ENCODE measurements around the gene LEKR1. TPM values are rescaled to one million over a fixed set of nuclear protein-coding genes. Genes with fewer than 3 reads are reported as not detected.
A peak's percentile ranks its signal among the peaks of the same experiment; 100 is the strongest.

LEKR1 gene
- total RNA-seq, 4 donors from 2014 or later = 0.30 to 3.7 (median 2.7) TPM

- Histone ChIP-seq H3K27me3 (no peaks in the 10 kb centered on the region), H3K4me3 (no peak overlapping the region), H3K36me3 (no peaks in the 10 kb centered on the region), H3K4me1 (peaks cover 0 to 8% (median 4%) of the 10 kb centered on the region in 4 donors), H3K27ac (peak overlapping the region in 2 of 4 donors; percentile 29 to 36), H3K9me3 (no peaks in the 10 kb centered on the region)
- DNase-seq (ENCODE audit: low spot score in 2 of 2) = peak in 1 of 2 donors; percentile 54
- WGBS, 2 donors = 68 to 79% methylated on average over 7 of the region's 7 CpGs
- TF ChIP-seq POLR2A (IDR thresholded peaks at IDR 0.05) (no peak), EP300 (IDR thresholded peaks at IDR 0.05) (peak in 1 of 2 donors; percentile 53)
Observed at GRCh38 chr3:157064402-157064801, 238.2 kb downstream of the LEKR1 start.

- Histone ChIP-seq H3K4me3 (no peak overlapping the region), H3K27me3 (no peaks in the 10 kb centered on the region), H3K9me3 (no peaks in the 10 kb centered on the region), H3K4me1 (peaks cover 0 to 12% (median 4%) of the 10 kb centered on the region in 4 donors), H3K27ac (no peak overlapping the region), H3K36me3 (no peaks in the 10 kb centered on the region)
- no peak for TF ChIP-seq CTCF (IDR thresholded peaks at IDR 0.05)
- TF ChIP-seq EP300 (IDR thresholded peaks at IDR 0.05) = no peak
- TF ChIP-seq POLR2A (IDR thresholded peaks at IDR 0.05) = no peak
- WGBS, 2 donors = 60 to 72% methylated on average over 5 of the region's 5 CpGs
- DNase-seq (ENCODE audit: low spot score in 2 of 2) = no peak
Observed at GRCh38 chr3:157065201-157065600, 239.0 kb downstream of the LEKR1 start.

- no peaks in the 10 kb centered on the region for H3K9me3 ChIP-seq
- peaks cover 0 to 19% (median 4%) of the 10 kb centered on the region in 4 donors for H3K4me1 ChIP-seq
- H3K27ac ChIP-seq = peak overlapping the region in 3 of 4 donors; percentile 22 to 68 (median 30)
- H3K4me3 ChIP-seq = no peak overlapping the region
- no peak for DNase-seq (ENCODE audit: low spot score in 2 of 2)
- no peaks in the 10 kb centered on the region for H3K36me3 ChIP-seq
- 61 to 69% methylated on average over 11 of the region's 11 CpGs for WGBS, 2 donors
- TF ChIP-seq EP300 (IDR thresholded peaks at IDR 0.05) = no peak
- no peak for TF ChIP-seq POLR2A (IDR thresholded peaks at IDR 0.05)
- no peak for TF ChIP-seq CTCF (IDR thresholded peaks at IDR 0.05)
- H3K27me3 ChIP-seq = no peaks in the 10 kb centered on the region
Observed at GRCh38 chr3:157066335-157067098, 240.4 kb downstream of the LEKR1 start.

GRCh38 chr3:157067114-157067513 lies 241.0 kb downstream of the LEKR1 start:
- Histone ChIP-seq H3K27ac (peak overlapping the region in 3 of 4 donors; percentile 15 to 68 (median 30)), H3K27me3 (no peaks in the 10 kb centered on the region), H3K9me3 (no peaks in the 10 kb centered on the region), H3K4me3 (no peak overlapping the region), H3K36me3 (no peaks in the 10 kb centered on the region), H3K4me1 (peaks cover 0 to 19% (median 4%) of the 10 kb centered on the region in 4 donors)
- WGBS, 2 donors = 74 to 85% methylated on average over 3 of the region's 3 CpGs
- no peak for DNase-seq (ENCODE audit: low spot score in 2 of 2)
- TF ChIP-seq CTCF (IDR thresholded peaks at IDR 0.05) = no peak
- TF ChIP-seq EP300 (IDR thresholded peaks at IDR 0.05) = no peak
- TF ChIP-seq POLR2A (IDR thresholded peaks at IDR 0.05) = no peak

GRCh38 chr3:157069406-157069805 lies 243.3 kb downstream of the LEKR1 start:
- Histone ChIP-seq H3K4me1 (peaks cover 0 to 14% (median 4%) of the 10 kb centered on the region in 4 donors), H3K27ac (no peak overlapping the region), H3K9me3 (no peaks in the 10 kb centered on the region), H3K27me3 (no peaks in the 10 kb centered on the region), H3K36me3 (no peaks in the 10 kb centered on the region), H3K4me3 (no peak overlapping the region)
- DNase-seq (ENCODE audit: low spot score in 2 of 2) = no peak
- TF ChIP-seq CTCF (IDR thresholded peaks at IDR 0.05) = no peak
- TF ChIP-seq POLR2A (IDR thresholded peaks at IDR 0.05) = no peak
- TF ChIP-seq EP300 (IDR thresholded peaks at IDR 0.05) = no peak
- 93 to 95% methylated on average over 4 of the region's 4 CpGs for WGBS, 2 donors

All from tibial nerve (tissue), 4 donors.